NCI-H2196 (cell line): ENCODE measurements around the gene KRTAP9-7.
"Not testable (repeated sequence)": the region's sequence is repeated elsewhere in the genome, so short reads cannot be mapped to it uniquely, and the experiment has no call there.

Experiments used
- DNase-seq: peaks from one replicate; lab custom pipeline; 2025; ENCODE audit not compliant: unreplicated experiment; lab: John Stamatoyannopoulos, UW

The KRTAP9-7 gene

DNA sequence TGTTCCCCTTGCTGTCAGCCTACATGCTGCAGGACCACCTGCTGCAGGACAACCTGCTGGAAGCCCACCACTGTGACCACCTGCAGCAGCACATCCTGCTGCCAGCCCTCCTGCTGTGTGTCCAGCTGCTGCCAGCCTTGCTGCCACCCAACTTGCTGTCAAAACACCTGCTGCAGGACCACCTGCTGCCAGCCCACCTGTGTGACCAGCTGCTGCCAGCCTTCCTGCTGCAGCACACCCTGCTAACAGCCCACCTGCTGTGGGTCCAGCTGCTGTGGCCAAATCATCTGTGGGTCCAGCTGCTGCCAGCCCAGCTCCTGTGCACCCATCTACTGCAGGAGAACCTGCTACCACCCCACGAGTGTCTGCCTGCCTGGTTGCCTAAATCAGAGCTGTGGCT, 4.2 kb upstream of the KRTAP9-7 start:
- not testable (repeated sequence) for DNase-seq

DNA sequence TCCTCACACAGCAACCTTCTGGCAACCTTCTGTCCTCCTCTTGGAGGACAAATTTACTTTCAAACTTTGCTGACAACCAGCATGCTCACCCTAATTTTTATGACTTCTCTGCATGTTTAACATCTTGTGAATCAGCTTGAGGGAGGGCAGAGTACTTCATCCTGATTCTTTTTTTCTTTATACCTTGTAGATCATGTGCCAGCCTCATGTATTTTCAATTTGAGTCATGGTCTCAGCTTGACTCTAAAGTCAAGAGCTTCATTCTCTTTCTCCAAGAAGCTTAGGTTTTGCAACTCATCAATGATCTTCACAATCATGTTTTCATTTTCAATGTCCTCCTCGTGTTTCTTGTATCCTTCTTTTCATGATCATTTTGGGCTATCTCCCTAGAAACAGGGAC, 3.6 kb upstream of the KRTAP9-7 start:
- DNase-seq, result no peak

DNA sequence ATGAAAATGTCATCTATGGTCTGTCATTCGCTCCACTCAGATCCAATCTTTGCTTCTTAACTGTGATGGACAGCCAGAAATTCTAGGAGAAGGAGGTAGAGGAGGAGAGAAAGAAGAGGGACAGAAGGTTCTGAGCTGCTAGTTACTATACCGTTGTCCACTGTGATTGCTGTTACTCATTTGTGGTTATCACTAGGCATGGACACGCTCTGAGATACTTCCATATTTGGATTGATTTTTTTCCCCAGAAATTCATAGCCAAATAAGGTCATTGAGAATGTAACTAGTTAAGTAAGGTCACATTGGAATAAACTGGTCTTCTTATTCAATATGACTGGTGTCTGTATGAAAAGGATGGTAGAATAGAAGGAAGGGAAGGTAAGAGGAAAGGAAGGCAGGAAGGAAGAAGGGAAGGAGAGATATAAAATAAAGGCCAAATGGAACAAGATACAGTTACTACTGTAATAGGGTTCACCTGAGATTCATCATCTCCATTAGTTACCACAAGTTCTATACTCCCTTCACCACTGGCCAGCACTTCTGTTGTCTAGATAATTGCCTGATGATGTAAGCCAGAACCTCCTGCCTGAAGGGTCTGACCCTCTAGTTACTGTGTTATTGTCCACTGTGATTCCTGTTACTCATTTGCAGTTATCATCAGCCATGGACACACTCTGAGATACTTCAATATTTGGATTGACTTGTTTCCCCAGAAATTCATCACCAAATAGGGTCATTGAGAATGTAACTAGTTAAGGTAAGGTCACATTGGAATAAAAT, 2.9 kb downstream of the KRTAP9-7 start:
- no peak for DNase-seq

DNA sequence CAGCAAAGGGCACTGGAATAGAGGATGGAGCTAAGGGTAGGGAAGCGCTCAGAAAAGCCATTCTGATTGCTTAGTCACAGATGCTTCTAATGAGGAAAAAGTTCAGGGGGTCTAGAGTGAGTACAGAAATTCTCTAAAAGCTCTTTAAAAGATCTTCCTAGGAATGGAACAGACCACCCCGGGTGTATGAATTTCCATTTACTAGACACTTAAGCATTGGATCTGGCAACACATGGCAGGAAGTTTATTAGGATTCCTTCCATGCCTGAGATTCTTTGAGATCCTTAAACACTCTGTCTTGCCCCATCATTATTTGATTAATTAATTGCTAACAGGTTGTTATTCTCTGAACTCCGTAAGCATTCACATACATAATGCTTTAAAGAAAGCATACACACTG, 8.5 kb downstream of the KRTAP9-7 start:
- no peak for DNase-seq

DNA sequence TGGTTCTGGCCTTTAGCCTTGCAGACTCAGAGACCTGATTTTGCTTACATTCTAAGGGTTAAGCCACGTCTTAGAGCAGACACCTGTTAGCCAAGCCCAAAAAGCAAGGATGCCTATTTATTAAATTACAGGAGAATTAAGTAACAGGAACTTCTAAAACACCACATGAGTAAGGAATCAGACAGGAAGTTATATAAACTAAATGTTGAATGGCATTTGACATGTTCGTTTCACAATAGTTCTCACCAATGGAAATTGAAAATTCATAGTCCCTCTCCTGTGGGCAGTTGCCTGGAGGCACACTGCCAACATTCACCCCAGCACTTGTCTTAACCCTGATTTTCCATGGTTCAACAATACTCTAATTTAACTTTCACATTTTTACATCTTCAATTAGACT, 9.0 kb downstream of the KRTAP9-7 start:
- no peak for DNase-seq

DNA sequence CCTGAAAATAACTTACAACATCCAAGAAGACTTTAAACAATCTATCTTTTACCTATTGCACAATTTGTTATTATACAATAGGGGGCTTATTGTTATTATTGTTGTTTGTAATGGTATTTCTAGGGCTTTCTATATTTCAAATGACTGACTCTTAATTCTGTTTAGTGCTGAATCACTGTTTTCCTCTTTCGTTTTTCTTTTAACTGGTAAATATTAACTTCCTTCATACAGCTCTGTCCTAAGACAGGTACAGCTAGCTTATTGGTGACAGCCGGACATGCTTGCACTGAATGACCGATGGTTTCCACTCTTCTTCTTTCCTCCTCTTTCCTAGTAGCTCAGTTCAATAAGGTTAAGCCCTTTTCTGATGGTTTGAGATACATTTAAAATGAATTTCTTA, 11.6 kb downstream of the KRTAP9-7 start:
- no peak for DNase-seq

DNA sequence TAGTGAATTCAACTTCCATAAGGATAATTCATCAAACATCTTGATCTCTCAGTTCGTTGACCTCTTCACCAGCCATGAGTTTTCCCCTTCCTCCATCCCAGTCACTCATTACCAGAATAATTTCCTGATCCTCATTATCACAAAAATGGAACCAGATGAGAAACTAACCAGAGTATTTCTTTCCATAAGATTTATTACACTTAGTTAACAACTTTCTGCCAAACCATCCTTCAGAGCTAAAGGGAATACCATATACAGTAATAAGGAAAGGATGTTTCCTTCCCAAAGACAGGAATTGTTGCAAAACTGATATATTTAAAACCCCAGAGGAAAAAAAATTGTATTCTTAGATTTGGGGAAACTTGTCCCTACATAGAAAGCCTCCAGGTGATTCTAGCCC, 18.5 kb downstream of the KRTAP9-7 start:
- DNase-seq, result no peak

DNA sequence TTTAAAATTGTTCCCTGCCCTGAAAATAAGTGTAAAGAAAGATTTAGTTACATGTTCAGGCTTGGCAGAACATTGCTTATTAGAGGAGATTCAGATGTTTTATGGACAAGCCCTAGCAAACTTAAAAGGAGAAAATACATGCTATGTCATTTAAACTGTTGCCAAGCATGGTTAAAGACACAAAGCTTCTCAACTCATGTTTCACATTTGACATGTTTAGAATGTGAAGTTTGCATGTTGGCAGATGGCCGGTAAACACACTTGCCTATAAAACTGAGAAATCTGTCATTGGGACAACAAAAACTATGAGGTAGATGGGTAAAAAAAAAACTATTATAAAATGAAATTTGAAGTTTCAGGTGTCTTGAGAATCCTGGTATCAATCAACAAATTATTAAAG, 21.3 kb downstream of the KRTAP9-7 start:
- DNase-seq, result no peak

DNA sequence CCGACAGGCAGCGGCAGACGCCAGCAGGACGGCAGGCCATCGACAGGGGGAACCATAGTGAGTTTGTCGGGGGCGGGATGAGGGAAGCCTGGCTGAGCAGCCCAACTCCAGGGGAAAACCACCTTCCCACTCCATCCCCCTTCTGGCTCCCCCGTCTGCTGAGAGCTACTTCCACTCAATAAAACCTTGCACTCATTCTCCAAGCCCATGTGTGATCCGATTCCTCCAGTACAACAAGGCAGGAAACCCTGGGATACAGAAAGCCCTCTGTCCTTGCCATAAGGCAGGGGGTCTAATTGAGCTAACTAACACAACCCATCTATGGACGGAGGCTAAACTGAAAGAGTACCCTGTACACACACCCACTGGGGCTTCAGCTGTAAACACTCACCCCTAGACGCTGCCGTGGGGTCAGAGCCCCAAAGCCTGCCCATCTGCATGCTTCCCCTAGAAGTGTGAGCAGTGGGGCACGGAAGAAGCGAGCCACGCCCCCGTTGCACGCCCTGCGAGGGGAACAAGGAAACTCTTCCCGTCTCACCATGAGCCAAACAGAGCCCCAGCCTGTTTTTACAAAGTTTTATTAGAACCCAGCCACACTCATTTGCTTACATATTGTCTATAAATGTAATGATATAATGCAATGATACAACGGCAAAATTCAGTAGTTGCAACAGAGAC, 23.1 kb downstream of the KRTAP9-7 start:
- DNase-seq, result no peak

DNA sequence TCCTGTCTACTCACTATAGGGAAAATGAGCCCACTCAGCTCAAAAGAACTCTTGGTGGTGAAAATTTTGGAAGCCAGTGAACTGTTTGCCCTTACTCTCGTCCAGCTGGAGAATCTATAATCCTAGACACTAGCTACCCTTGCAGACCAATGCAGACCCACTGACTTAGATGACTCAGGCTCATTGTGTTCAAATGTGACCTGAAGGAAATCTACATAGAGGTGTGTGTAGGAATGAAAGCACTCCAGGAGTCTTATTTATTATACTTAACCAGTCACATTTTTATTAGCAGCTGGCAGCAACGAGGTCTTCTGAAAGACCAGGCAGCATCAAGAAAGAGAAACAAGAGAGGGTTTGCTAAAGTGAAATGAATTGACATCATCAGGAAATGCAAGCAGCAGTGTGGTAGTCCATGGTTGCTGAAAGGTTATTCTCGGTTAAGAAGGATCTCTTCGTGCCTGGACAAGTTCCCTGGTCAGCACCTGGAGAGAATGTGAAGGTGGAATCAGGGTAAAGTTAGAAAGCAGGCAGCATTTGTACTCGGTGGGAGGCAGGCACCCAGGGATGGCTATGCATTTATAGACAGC, 25.8 kb downstream of the KRTAP9-7 start:
- DNase-seq, result no peak

DNA sequence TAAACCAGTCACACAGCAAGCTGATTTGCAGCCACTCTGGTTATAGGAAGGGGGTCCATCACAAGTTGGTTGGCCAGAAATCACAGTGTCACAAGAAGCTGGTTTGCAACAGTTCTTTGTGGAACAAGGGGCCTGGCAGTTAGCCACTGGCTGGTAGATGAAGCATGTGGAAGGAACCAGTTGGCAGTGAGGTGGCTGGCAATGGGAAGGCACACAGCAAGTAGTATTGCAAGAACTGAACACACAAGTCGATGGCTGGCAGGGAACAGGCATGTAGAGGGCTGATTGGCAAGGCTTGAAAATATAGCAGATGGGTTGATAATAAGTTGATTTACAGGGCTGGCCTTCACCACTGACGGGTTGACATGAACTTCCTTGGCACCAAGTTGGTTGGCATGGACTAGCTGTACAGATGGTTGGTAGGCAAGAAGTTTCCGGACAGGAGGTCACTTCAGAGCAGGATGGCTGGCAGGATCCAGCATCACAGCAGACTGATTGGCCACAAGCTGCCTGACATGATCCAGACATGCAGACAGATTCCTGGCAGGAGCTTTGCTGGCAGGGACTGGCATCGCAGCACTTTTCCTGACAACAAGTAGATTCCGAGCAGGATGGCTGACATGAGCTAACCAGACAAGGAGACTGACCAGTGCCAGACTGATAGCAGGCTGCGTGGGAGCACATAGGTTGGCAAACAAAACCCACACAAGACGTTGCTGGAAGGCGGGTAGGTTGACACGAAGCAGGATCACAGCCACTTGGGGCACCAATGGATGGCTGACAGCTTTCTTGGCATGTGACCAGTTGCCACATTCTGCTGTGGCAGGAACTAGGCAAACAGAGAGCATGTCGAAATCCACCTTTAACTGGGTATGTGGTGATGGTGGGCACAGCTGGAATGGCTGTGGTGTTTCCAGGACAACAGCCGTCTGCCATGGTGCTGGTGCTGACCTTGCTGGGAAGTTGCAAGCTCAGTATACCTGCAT, 26.7 kb downstream of the KRTAP9-7 start, which contains the start of gene KRTAP29-1:
Gene KRTAP29-1 (minus strand): TSS at position 936 of the 986 bp plus-strand sequence. CDS start 0 bp downstream, at position 936.
- DNase-seq, result no peak

DNA sequence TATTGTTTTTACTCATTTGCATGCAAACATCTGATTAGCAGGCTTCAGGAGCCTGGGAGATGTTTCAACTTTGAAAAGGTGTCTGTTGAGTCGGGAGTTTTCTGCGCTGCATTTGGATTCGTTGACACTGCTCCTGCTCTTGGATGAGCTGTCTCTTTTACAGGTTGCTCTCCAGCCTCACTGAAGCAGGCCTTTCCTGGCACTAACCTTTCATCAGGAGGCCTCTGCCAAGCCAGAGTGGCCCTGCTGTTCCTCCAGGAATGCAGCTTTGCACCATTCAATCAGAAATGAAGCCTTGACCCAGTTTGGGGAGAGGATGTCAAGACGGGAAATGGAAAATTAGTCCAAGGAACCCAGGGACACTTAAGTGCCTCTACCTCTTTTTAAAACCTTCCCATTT, 27.5 kb downstream of the KRTAP9-7 start:
- no peak for DNase-seq

DNA sequence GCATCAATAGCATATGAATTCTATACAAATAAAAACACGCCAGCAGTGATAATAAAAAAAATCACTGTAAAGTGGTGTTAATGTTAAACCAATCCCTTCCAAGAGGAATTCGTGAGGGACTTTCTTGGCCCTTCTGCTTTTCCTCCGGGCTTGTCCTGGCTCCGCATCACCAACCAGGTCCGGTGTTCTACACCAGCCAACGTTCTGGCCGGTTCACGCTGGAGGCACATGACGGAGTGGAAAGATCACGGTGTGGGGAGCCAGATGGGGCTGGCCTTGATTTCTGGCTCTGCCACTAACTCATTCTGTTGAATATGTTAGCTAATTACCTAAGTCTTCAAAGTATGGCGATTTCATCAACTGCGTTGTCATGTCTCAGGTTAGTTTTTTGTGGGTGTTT, 28.6 kb downstream of the KRTAP9-7 start:
- no peak for DNase-seq

DNA sequence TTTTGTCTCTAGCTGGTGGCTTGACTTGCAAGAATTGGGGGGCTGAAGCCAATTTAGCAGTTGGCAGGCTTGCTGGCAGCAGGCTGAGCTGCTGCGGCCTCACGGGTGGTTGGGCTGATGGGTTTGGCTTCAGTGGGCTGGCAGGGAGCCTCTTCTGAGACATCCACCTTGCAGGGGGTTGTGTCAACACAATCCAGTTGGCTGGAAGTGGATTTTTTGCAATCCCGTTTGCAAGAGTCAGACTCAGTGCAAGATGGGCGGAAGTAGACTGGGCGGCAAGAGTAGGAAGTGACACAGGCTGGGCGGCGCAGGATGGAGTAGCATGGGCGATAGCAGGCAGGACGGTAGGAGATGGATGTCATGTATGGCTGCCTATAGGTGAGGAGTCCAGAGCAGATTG, 32.1 kb downstream of the KRTAP9-7 start:
- DNase-seq, result no peak

DNA sequence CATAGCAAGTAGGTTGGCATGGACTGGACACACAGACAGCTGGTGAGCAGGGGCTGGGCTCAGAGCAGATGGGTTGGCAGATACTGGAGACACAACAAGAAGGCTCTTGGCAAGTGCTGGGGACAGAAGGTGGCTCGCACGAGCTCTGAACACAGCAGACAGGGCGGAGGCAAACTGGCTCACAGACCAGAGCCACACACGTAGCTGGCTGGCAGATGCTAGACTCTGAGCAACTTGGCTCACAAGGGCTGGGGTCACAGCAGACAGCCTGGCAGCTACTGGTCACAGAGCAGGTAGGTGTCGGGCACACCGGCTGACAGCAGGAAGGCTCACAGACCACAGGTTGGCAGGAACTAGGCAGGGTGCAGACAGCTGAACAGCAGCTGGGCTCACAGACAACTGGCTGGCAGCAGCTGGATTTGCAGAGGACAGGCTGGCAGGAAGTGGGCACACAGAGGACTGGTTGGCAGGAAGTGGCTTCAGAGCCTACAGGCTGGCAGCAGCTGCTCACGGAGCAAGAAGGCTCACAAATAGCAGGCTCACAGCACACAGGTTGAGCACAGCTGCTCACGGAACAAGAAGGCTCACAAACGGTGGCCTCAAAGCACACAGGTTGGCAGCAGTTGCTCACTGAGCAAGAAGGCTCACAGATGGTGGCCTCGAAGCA, 32.9 kb downstream of the KRTAP9-7 start:
- peak; percentile 77 for DNase-seq

DNA sequence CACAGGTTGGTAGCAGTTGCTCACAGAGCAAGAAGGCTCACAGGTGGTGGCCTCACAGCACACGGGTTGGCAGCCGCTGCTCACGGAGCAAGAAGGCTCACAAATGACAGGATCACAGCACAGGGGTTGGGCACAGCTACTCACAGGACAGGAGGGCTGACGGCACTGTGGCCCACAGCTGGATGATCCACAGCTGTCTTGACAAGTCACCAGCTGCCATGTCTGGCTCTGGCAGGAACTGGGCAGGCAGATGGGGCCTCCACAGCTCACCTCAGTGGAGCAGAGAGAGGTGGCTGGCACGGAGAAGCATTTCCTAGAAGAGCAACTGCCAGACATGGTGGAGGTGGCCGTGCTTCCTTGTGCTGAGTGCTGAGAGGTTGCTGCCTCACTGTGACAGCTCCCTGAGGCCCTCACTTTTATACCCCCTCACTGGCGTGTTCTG, 33.4 kb downstream of the KRTAP9-7 start, which contains the start of gene KRTAP16-1:
Gene KRTAP16-1 (minus strand): TSS at position 392 of the 442 bp plus-strand sequence. CDS start 56 bp downstream, at position 336.
- peak; percentile 1 for DNase-seq

DNA sequence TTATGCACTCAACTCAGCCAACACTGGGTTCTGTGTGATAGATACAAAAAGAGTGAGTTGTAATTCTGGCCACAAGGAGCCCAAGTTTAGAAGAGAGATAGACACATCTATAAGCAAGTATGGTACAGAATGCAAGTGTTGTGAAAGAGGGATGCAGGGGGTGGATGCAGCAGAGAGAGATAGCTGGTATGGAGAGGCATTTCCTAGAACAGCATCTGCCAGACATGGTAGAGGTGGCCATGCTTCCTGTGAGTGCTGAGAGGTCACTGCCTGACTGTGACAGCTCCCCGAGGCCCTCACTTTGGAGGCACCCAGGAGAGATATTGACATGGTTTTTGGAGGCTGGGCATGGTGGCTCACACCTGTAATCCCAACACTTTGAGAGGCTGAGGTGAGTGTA, 35.6 kb downstream of the KRTAP9-7 start:
- no peak for DNase-seq

DNA sequence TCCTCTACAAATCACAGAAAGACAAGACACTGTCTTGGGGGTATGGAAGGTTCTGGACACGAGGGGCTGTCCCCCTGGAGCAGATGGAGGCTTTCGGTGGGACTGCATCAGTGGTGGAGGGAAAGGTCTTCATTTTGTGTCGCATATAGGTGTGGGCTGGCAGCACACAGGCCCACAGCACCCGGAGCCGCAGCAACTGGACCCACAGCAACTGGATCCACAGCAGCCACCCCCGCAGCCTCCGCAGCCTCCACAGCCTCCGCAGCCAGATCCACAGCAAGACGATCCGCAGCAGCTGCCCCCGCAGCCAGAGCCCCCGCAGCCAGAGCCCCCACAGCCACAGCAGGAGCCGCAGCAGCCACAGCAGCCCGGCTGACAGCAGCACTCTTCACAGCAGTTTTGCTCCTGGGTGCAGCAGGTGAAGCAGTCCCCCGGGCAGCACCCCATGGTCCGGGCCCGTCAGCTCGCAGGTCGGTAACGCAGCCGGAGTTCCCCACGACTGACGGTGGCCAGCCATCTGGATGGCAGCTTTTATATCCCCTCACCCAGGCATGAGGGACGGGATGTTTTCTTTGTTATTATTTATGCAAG, 39.8 kb downstream of the KRTAP9-7 start, which contains the start of gene KRTAP17-1:
Gene KRTAP17-1 (minus strand): TSS at position 507 of the 591 bp plus-strand sequence. CDS start 60 bp downstream, at position 447.
- DNase-seq, result no peak

DNA sequence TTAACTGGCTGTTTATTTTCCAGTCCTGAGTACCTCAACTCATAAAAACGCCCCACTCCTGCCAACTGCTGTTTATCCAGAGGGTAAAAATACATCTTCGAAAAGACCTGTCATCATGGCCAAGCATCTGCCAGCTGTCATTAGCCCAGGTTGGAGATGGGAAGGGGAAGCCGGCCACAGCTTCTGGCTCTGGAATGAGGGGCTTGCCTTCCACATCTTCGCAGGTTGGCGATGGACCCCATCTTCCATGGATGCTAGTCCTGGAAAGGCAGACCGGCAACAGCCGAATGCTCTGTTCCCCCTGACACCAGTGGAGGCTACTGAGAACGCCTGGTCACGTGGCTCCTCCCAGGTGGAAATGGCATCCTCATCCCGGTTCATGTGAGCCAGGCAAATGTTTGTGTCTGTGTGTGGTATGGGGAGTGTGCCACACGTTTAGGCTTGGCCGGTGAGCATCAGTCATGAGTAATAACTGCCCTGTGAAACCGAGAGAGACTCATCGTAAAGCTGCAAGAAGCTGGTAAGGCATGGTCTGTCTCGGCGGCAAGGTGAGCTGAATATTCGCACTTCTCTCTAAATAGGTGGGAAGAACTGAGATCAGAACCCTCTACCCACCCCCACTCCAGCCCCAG, 40.4 kb downstream of the KRTAP9-7 start:
- DNase-seq, result no peak
